GM19193 (cell line): ENCODE measurements around the gene HAUS7.

Source experiments
- POLR2A ChIP-seq: IDR thresholded peaks from 4 replicates; pipeline ENCODE4 v1.6.1; 2011; ENCODE audit not compliant: insufficient read depth, insufficient read length; ENCODE audit errors: extremely low read depth

The HAUS7 gene

DNA sequence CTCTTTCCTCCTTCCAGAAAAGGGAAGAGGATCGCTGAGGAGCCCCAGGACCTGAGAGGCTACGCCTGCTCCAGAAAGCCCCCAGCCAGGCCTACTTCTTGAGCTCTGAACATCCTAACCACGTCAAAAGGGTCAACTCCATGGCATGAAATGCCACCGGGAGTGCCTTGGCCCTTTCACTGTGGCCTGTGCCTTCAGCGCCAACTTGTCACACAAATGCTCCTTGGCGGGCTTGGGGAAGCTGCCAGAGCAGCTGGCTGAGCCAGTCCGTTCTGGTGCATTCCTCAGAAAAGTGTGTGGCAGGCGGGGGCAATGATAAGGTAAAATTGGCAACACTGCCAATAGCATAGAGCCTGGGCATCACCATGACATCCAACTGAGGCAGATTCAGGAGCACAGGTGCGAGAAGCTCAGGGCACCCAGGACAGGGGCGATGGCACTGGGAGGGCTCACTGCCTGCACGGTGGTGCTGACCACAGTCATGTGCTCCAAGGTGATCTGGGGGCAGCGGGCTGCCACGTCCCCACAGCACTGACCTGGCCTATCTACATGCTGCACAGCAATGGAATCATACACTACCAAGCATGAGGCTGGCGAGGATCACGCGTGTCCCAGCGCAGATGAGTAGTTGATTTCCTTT, 12.4 kb downstream of the HAUS7 start:
- no peak for TF ChIP-seq POLR2A

DNA sequence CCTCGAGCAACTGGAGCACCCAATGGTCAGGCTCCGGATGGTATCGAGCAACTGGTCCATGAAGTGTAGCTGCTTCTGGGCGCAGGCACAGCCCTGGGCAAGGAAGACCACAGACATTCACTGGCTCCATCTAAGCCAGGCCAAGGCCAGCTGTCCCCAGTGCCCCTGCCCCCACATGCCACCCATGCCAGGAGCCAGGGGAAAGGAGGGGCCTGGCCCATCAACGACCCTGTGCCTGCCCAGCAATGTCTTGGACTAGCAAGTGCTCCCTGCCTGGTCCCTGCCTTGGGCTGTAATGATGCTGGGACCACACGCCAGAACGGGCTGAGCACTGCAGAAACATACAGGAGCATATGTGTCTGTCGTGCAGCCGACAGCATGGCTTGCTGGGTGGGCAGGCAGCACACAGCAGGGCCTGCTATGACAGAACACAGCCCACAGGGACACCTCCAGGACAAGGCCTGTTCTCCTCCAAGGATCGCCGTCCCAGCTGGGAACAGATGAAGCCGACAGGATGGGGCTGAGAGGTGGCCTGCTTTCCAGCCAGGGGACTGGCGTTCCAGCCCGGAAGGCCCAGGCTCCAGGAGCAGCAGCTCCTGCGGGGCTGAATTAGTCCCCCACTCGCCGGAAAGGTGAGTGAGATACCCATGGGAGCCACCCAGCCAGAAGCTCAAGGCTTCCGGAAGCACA, 13.1 kb downstream of the HAUS7 start:
- TF ChIP-seq POLR2A, result no peak

DNA sequence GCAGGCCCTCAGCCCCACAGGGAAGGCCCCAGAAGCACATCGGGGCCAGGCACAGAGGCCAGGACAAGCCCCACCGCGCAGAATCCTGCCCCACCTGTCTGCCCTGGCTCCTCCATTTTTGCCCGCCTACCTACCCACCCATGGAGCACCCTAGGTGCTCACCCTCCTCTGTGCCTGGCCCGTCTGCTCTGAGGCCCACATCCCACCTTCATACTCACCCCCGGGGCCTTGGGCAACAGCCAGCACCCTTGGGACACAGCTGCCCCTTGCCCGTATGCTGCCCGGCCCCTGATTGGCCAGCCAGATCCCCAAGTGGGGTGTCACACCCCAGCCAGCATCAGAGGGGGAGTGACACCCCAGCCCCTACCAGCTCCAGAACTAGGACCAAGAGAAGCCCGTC, 13.7 kb downstream of the HAUS7 start:
- TF ChIP-seq POLR2A, result no peak

DNA sequence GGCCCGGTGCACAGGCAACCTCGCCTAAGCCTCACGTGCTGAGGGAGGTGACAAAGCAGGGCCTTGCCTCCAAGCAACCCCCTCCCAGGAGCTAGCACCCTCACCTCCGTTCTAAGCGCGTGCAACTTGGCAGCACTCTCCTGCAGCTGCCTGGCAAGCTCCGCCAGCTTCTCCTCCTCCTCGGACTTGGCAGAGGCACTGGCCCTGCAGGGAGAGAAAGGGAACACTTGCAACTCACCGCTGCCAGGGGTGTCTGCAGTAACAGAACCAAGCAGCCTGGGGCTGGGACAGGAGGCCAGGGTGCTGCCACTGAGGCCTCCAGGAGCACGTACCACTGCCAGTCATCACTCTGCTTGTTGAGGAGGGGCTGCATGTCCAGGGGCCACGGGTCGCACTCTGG, 14.2 kb downstream of the HAUS7 start:
- TF ChIP-seq POLR2A, result no peak

DNA sequence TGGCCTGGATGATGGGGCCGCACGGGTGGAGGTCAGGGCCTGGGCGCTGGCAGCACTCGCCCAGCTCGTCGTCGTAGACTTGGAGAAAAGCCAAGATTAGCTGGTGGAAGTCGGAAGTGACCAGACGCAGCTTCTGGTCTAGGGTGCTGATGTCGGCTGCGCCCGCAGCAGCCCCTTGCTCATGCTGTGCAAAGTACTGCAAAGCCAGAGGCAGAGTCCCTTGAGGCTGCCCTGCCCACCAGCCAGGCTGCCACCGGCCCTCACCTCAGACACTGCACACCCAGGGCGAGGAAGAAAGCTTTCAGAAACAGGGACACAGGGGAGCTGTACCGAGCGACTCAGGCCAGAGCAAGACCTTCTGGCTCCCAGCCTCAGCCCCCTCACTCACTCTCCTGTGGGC, 14.8 kb downstream of the HAUS7 start:
- TF ChIP-seq POLR2A, result no peak

DNA sequence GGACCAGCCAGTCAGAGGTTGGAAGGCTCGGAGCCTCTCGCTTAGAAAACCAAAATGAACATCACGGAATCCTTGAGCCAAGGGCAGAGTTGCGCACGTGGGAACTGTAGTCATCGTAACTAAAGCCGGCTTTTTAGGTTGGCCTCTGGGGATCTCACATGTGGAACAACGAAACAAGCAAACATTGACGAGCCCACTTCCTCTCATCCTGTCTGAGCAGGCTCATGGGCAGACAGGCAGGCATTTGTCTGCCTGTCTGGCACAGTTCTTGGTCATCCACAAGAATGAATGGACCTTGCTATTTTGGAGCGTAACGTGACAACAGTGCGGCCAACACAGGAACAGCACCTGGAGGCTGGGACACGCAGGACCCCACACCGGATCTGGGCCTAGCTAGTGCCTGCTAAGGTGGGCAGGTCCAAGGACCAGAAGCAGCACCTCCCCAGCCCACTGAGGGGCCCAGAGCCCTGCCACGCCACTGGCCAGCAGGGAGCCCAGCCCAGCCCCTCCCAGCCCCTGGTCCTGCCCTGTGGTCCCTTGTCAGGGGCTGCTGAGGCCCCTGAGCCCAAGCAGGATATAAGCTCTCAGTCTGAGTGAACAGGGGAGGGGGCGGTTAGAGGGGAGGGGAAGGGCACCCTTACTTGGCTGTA, 15.3 kb downstream of the HAUS7 start:
- TF ChIP-seq POLR2A, result no peak

DNA sequence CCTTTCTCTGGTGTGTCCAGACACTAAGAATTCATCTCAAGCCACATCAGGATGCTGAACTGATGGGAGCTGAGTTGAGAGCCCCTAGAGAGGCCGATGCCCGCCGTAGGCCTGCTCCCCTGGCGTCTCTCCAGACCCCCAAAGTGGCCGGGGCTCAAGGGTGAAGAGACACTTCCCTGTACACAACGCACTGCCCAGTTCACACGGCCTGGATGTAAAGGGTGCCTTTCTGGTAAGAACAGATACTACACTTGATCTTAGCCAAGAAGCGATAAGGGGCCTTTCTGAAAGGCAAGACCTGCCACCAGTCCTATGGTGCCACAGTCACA, 19.5 kb downstream of the HAUS7 start:
- no peak for TF ChIP-seq POLR2A

DNA sequence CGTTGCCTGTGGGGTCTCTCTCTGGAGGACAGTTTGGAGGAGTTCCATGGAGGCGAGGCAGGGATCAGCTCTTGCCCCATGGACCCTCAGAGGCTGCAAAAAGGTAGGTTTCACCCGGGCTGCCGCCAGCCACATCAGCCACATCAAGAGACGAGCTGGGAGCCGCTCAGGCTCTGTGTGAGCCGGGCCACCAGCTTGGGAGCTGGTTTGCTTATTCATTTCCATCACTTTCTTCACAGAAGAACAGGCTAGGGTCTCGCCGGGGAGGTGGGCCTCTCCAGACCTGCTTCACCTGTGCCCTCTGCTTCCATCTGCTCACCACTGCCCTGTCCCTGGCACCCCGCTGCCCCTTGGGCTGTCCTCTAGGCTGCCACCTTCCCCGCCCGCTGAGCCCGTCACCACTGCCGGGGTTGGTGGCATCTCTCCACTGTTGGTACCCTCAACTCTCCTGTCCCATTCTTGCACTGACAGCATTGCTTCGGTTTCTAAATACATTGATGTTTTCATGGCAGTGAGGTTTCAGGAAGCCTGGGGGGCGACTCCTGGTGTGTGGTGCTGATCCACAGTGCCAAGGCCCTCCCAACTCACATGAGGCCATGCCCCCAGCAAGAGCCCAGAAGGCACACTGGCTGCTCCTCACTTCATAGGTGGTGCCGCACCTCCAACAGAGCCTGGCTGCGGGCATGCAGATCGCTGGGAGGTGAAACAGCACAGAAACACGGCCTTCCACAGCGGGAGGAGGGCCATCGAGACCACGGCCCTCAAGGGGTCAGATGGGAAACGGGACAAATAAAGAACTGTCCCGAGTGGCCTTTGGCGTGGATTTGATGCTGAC, 20.0 kb downstream of the HAUS7 start:
- no peak for TF ChIP-seq POLR2A

DNA sequence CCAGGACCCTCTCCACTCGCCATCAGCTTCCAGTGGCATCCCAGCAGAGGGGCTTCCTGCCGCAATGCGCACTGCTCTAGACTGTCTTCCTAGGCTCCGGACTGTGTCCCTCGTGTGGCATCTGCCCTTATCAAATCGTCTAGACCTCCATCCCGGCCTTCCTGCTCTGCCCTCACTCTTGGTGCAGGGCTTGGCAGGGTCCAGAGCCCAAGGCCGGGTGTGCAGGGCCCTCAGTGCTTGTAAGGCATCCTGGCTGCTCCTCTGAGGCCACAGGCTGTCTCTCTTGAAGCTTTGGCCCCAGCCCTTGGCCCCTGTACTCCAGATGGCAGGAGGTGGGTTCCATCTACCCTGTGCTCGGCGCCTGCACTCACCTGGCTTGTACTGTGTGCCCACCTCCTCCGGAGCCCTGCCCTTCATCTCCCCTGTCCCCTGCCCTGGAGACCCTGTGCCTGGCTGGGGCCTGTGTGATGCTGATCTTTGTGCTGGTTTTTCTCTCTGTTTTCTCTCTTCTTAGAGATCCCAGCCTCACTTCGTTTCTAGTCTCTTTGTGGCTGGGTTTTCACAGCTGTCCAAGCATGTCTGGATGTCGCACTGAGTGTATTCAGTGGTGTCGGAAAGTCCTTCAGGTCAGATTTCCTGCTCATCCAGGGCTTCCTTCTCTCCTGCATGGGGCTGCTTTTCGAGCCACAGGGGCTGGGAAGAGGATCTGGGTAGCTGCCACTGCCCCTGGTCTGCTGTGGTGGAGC, 20.8 kb downstream of the HAUS7 start:
- no peak for TF ChIP-seq POLR2A

DNA sequence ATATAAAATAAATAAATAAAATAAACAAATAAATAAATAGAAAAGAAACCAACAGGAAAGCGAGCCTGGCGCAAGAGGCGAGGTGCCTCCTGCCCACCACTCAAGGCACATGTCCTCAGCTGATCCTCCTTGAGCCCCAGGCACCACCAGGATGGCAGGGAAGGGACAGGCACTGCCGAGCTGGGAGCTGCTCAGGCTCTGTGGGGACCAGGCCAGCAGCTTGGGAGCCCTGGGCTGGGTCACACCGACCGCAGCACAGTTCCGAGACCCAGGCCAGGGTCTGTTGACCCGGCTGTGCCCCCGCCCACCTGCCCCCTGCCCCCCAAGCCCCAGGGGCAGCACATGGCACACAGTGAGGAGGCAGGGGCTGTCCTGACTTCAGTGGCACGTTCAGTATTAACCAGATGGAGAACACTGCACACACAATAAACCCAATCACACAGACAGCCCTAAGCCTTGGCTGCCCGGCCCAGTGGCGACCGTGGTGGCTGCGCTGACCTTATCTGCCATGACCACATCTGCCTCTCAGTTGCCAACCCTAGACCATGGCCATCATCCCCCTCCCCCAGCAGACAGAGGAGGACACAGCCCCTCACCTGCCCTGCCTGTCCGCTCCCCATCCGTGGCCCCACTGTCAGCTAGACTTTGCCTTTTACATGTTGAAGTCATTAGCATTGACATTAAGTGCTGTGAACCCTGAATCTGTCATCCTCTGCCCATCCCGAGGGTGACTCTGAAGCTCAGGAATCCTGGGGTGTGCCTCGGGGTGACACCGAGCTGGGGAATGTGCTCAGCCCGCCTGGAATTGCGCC, 21.6 kb downstream of the HAUS7 start:
- TF ChIP-seq POLR2A, result no peak

DNA sequence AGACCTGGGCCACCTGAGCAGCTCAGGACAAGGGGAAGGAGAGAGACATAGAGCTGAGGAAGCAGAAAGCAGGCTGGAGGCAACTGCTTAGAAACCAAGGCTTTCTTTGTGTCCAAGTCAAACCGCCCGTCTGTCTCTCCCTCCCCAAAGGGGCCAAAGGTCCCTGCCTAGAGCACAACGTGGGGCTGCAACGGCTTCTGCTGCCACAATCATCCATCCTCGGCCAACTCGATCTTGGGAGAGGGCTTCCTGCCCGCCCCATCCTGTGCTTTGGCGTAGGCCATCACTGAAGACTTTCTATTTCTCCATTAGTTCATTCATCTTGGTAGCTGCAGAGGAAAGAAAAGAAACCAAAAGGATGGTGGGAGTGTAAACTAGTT, 22.8 kb downstream of the HAUS7 start:
- no peak for TF ChIP-seq POLR2A

DNA sequence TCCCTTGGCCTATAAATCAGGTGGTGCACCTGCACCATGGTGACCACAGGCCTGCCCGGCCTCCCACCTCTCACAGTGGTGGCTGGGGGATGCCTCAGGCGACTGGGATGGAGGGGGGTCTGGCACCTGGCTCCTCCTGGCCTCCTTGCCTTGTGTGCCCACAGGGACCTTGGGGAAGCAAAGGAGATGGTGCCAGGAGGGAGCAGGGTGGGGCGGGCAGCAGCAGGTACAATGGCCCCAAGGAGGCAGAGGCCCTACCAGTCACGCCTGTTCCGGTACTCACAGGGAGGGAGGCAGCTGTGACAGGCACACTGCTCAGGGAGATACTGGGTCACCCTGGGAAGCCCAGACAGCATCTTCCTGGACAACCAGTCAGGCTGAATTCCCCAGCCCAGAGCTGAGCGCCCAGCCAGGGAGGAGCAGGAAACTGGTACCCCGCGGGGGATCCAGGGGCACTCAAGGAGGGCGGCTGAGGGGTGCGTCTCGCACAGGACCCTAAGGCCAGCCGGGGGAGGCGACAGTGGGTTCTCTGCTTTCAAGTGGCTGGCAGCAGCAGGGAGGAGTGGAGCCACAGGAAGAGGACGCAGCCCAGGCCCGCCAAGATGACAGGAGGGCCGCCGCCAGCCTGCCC, 23.3 kb downstream of the HAUS7 start:
- TF ChIP-seq POLR2A, result no peak

DNA sequence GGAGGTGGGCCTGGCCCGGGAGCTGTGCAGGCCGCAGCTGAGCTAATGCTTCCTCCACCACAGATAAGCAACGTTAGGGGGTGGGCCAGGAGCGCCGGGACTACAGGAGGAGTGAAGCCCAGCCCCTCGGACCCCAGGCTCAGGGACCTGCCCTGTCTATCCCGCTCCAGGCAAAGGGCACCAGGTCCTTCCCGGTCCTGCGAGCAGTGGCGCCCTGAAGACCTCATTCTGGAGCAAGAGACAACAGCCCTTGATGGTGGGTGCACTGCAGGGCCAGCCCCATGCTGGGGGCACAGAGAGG, 23.8 kb downstream of the HAUS7 start:
- TF ChIP-seq POLR2A, result no peak
